GM21360 (cell line): ENCODE data around the gene CHRNE.
"Not testable (repeated sequence)": the region's sequence is repeated elsewhere in the genome, so short reads cannot be mapped to it uniquely, and the experiment has no call there.

ENCODE experiments used
- ATAC-seq: cut with Tn5 transposase; IDR thresholded peaks from one replicate; pipeline ENCODE4 v1.9.1; 2021; ENCODE audit warnings: mild to moderate bottlenecking, moderate library complexity; ENCODE audit not compliant: unreplicated experiment

CHRNE gene

GRCh38 chr17:4857347-4857746 is 45.6 kb downstream of the CHRNE start:
- not testable (repeated sequence) for ATAC-seq

GRCh38 chr17:4856937-4857314 is 46.0 kb downstream of the CHRNE start:
- no peak for ATAC-seq

- ATAC-seq, result no peak
These were observed 46.5 kb downstream of the CHRNE start for GRCh38 chr17:4856271-4856936.

- ATAC-seq, result no peak
These were observed 48.7 kb downstream of the CHRNE start for GRCh38 chr17:4854111-4854681.

- ATAC-seq, result no peak
These were observed 49.7 kb downstream of the CHRNE start for GRCh38 chr17:4853208-4853671.

GRCh38 chr17:4852567-4853207 is 50.2 kb downstream of the CHRNE start:
- no peak for ATAC-seq

- ATAC-seq, result no peak
These were observed 51.8 kb downstream of the CHRNE start for GRCh38 chr17:4851084-4851483.

GRCh38 chr17:4850246-4850645 is 52.7 kb downstream of the CHRNE start:
- no peak for ATAC-seq

GRCh38 chr17:4849011-4849536 is 53.8 kb downstream of the CHRNE start:
- ATAC-seq, result no peak
